Effector memory CD8-positive, alpha-beta T cell (primary cell): ENCODE measurements around the gene DPEP3.
"Not testable (repeated sequence)": the region's sequence is repeated elsewhere in the genome, so short reads cannot be mapped to it uniquely, and the experiment has no call there.

ENCODE experiments used
- ATAC-seq: fragments of 150-1000 bp; cut with Tn5 transposase; replicated peaks from 2 replicates; pipeline ENCODE4 v1.10.0; 2021; ENCODE audit warnings: mild to moderate bottlenecking, moderate library complexity
- DNase-seq, 3 experiments: peaks; one replicate each; pipeline ENCODE4 v3.0.0; 2021
- H3K27ac Mint-ChIP-seq, 2 donors: one replicate each; pipeline ENCODE4 v1.8.0; 2022; ENCODE audit warnings: mild to moderate bottlenecking in 2 of 2, mixed read lengths in 2 of 2, moderate library complexity in 2 of 2
- H3K27me3 Mint-ChIP-seq, 2 donors: one replicate each; pipeline ENCODE4 v1.8.0; 2022; ENCODE audit warnings: mixed read lengths in 2 of 2
- H3K36me3 Mint-ChIP-seq: one replicate; pipeline ENCODE4 v1.8.0; 2022; ENCODE audit warnings: mild to moderate bottlenecking, moderate library complexity, mixed read lengths; ENCODE audit not compliant: insufficient read depth
- H3K4me1 Mint-ChIP-seq, 2 donors: one replicate each; pipeline ENCODE4 v1.8.0; 2022; ENCODE audit warnings: low read depth in 2 of 2, mixed read lengths in 2 of 2
- H3K4me3 Mint-ChIP-seq, 2 donors: one replicate each; pipeline ENCODE4 v1.8.0; 2022; ENCODE audit warnings: mild to moderate bottlenecking in 2 of 2, mixed read lengths in 2 of 2, moderate library complexity in 2 of 2
- H3K9me3 Mint-ChIP-seq, 2 donors: one replicate each; pipeline ENCODE4 v1.8.0; 2022; ENCODE audit warnings: mixed read lengths in 2 of 2

The DPEP3 gene

GRCh38 chr16:68003031-68003430 lies 22.7 kb upstream of the DPEP3 start:
- no peak overlapping the region for H3K27ac Mint-ChIP-seq
- H3K4me1 Mint-ChIP-seq, result peaks cover 35 to 37% of the 10 kb centered on the region in 2 donors
- ATAC-seq (no peak), DNase-seq (no peak)
- H3K4me3 Mint-ChIP-seq, result no peak overlapping the region
- H3K9me3 Mint-ChIP-seq, result no peaks in the 10 kb centered on the region
- no peaks in the 10 kb centered on the region for H3K27me3 Mint-ChIP-seq
- no peaks in the 10 kb centered on the region for H3K36me3 Mint-ChIP-seq

- DNase-seq (no peak), ATAC-seq (no peak)
- Mint-ChIP-seq H3K27me3 (no peaks in the 10 kb centered on the region), H3K4me3 (peak overlapping the region; percentile 70 to 78), H3K9me3 (no peaks in the 10 kb centered on the region), H3K36me3 (peaks cover 3% of the 10 kb centered on the region), H3K27ac (peak overlapping the region; percentile 85 to 87), H3K4me1 (peaks cover 25 to 29% of the 10 kb centered on the region in 2 donors)
These were observed 20.2 kb upstream of the DPEP3 start for GRCh38 chr16:68000450-68000849.

GRCh38 chr16:67999985-68000384 lies 19.7 kb upstream of the DPEP3 start:
- peaks cover 3% of the 10 kb centered on the region for H3K36me3 Mint-ChIP-seq

GRCh38 chr16:67998779-67999688 lies 18.7 kb upstream of the DPEP3 start, which contains the start of gene DPEP2:
Gene DPEP2, minus strand, starts transcription at chr16:67999484. Its CDS starts 6,272 bp downstream, at chr16:67993212.
- peak within 1 kb of the TSS; percentile 85 to 87 for H3K27ac Mint-ChIP-seq
- H3K9me3 Mint-ChIP-seq, H3K36me3 Mint-ChIP-seq, H3K27me3 Mint-ChIP-seq: not testable (repeated sequence)
- peak within 1 kb of the TSS; percentile 70 to 78 for H3K4me3 Mint-ChIP-seq
- peak; percentile 26 to 33 (median 32) for DNase-seq
- H3K4me1 Mint-ChIP-seq, result peaks cover 24 to 26% of the 10 kb centered on the region in 2 donors
- ATAC-seq, result peak; percentile 96

More at GRCh38 chr16:67999985-68000384, 19.7 kb upstream of the DPEP3 start:
- peaks cover 24 to 29% of the 10 kb centered on the region in 2 donors for H3K4me1 Mint-ChIP-seq
- H3K27me3 Mint-ChIP-seq, result no peaks in the 10 kb centered on the region
- H3K27ac Mint-ChIP-seq, result peak overlapping the region; percentile 85 to 87
- H3K9me3 Mint-ChIP-seq, result no peaks in the 10 kb centered on the region
- no peak for ATAC-seq
- no peak for DNase-seq
- peak overlapping the region; percentile 70 to 78 for H3K4me3 Mint-ChIP-seq

GRCh38 chr16:67998231-67998778 lies 18.0 kb upstream of the DPEP3 start:
- peaks cover 31 to 33% of the 10 kb centered on the region in 2 donors for H3K4me1 Mint-ChIP-seq
- not testable (repeated sequence) for DNase-seq, H3K36me3 Mint-ChIP-seq, H3K27ac Mint-ChIP-seq, ATAC-seq, H3K27me3 Mint-ChIP-seq, H3K9me3 Mint-ChIP-seq
- peak overlapping the region; percentile 70 to 78 for H3K4me3 Mint-ChIP-seq

GRCh38 chr16:67996666-67997065 lies 16.4 kb upstream of the DPEP3 start:
- no peak overlapping the region for H3K4me3 Mint-ChIP-seq
- no peak for ATAC-seq
- no peak for DNase-seq
- H3K4me1 Mint-ChIP-seq, result peaks cover 35 to 40% of the 10 kb centered on the region in 2 donors
- no peaks in the 10 kb centered on the region for H3K27me3 Mint-ChIP-seq
- H3K27ac Mint-ChIP-seq, result no peak overlapping the region
- H3K36me3 Mint-ChIP-seq, result peaks cover 8% of the 10 kb centered on the region
- no peaks in the 10 kb centered on the region for H3K9me3 Mint-ChIP-seq

- Mint-ChIP-seq H3K9me3 (no peaks in the 10 kb centered on the region), H3K4me3 (no peak overlapping the region), H3K36me3 (peaks cover 13% of the 10 kb centered on the region), H3K4me1 (peaks cover 32% of the 10 kb centered on the region in 2 donors), H3K27me3 (no peaks in the 10 kb centered on the region), H3K27ac (peak overlapping the region; percentile 72 to 78)
- DNase-seq, result no peak
- ATAC-seq, result no peak
These were observed 15.1 kb upstream of the DPEP3 start for GRCh38 chr16:67995423-67995822.

GRCh38 chr16:67994040-67994408 lies 13.7 kb upstream of the DPEP3 start:
- Mint-ChIP-seq H3K36me3 (peaks cover 13% of the 10 kb centered on the region), H3K4me1 (peaks cover 18% of the 10 kb centered on the region in 2 donors), H3K4me3 (peak overlapping the region; percentile 82 to 83), H3K27ac (peak overlapping the region; percentile 93 to 95)
- not testable (repeated sequence) for H3K9me3 Mint-ChIP-seq, H3K27me3 Mint-ChIP-seq, ATAC-seq, DNase-seq

GRCh38 chr16:67993207-67994039 lies 13.1 kb upstream of the DPEP3 start:
- peaks cover 14 to 15% of the 10 kb centered on the region in 2 donors for H3K4me1 Mint-ChIP-seq
- peaks cover 13% of the 10 kb centered on the region for H3K36me3 Mint-ChIP-seq
- DNase-seq, result peak; percentile 79 to 83 (median 80)
- peak overlapping the region; percentile 93 to 95 for H3K27ac Mint-ChIP-seq
- H3K4me3 Mint-ChIP-seq, result peak overlapping the region; percentile 82 to 83
- ATAC-seq, result peak; percentile 90
- no peaks in the 10 kb centered on the region for H3K27me3 Mint-ChIP-seq
- no peaks in the 10 kb centered on the region for H3K9me3 Mint-ChIP-seq

GRCh38 chr16:67992661-67993206 lies 12.4 kb upstream of the DPEP3 start:
- ATAC-seq (no peak), DNase-seq (no peak)
- H3K27ac Mint-ChIP-seq, result peak overlapping the region; percentile 93 to 95
- H3K4me1 Mint-ChIP-seq, result peaks cover 15 to 18% of the 10 kb centered on the region in 2 donors
- no peaks in the 10 kb centered on the region for H3K27me3 Mint-ChIP-seq
- H3K9me3 Mint-ChIP-seq, result no peaks in the 10 kb centered on the region
- H3K4me3 Mint-ChIP-seq, result peak overlapping the region; percentile 82 to 83
- peaks cover 13% of the 10 kb centered on the region for H3K36me3 Mint-ChIP-seq

- H3K4me3 Mint-ChIP-seq, result no peak overlapping the region
- H3K36me3 Mint-ChIP-seq, result peaks cover 10% of the 10 kb centered on the region
- no peaks in the 10 kb centered on the region for H3K27me3 Mint-ChIP-seq
- DNase-seq (no peak), ATAC-seq (no peak)
- H3K9me3 Mint-ChIP-seq, result no peaks in the 10 kb centered on the region
- peak overlapping the region in 1 of 2 donors; percentile 50 for H3K27ac Mint-ChIP-seq
- peaks cover 16 to 17% of the 10 kb centered on the region in 2 donors for H3K4me1 Mint-ChIP-seq
These were observed 9.7 kb upstream of the DPEP3 start for GRCh38 chr16:67990018-67990386.

GRCh38 chr16:67989322-67990017 lies 9.2 kb upstream of the DPEP3 start:
- peak overlapping the region in 1 of 2 donors; percentile 50 for H3K27ac Mint-ChIP-seq

More at GRCh38 chr16:67989322-67990017, 9.2 kb upstream of the DPEP3 start:
- Mint-ChIP-seq H3K9me3 (no peaks in the 10 kb centered on the region), H3K4me3 (no peak overlapping the region), H3K27me3 (no peaks in the 10 kb centered on the region), H3K4me1 (peaks cover 18 to 20% of the 10 kb centered on the region in 2 donors), H3K36me3 (peaks cover 10% of the 10 kb centered on the region)
- ATAC-seq, result no peak
- no peak for DNase-seq
